NCI-H446 treated with DMSO at 0.1 percent for 48 hours (cell line): ENCODE results near the gene SLC6A3.
"Not testable (repeated sequence)": the region's sequence is repeated elsewhere in the genome, so short reads cannot be mapped to it uniquely, and the experiment has no call there.

Experiments used
- DNase-seq: peaks from one replicate; lab custom pipeline; 2025; lab: John Stamatoyannopoulos, UW

SLC6A3 gene

DNA sequence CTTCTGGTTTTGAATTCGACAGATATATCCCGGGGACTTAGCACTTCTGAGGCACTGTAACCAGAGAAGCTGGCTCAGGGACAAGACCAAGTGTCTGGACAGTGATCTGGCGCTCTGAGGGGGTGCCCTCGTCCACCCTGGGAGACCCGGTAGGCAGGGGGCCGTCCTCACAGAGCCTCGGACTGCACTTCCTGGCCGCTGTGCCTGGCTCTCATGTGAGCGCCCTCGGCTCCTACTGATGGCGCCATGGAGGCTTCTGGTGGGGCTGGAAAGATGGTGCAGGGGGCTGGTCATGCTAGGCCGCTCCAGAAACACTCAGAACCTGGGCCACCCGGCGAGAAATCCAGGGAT, 18.8 kb upstream of the SLC6A3 start:
- no peak for DNase-seq

DNA sequence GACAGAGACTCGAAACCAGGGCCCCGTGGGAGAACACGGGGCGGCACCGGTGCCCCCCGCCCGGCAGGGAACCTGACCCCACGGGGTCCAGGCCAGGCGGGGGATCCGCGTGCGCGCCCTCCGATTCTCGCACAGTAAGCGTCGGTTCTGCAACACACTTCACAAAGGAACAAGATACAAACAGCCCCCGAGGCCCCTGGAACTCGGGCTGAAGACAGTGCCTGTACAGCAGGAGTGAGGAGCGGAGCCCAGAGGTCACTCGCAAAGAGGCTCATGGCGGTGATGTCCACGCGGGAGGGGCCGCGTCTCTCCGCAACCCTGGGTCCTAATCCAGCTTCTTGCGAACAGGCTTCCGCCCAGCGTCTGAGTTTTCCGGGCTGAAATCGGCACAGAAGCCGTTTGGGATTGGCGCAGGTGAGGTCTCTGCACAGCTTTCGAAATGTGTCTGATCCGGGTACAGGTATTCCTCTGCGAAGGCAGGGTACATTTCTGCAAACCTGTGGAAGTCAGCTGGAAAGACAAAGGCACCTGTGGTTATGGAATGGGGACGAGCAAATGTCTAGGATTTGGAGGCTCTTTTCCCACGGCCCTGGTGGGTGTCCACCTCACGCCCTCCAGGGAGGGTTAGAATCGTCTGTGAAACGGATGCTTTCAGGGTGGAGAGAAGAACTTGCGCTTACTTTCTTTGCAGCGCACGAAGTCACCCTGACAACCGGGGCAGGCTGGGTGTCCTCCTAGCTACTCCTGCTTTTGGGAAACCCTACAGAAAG, 18.3 kb upstream of the SLC6A3 start:
- no peak for DNase-seq

GRCh38 chr5:1462358-1462757, 17.1 kb upstream of the SLC6A3 start:
- no peak for DNase-seq

GRCh38 chr5:1461396-1461795, 16.2 kb upstream of the SLC6A3 start:
- no peak for DNase-seq

DNA sequence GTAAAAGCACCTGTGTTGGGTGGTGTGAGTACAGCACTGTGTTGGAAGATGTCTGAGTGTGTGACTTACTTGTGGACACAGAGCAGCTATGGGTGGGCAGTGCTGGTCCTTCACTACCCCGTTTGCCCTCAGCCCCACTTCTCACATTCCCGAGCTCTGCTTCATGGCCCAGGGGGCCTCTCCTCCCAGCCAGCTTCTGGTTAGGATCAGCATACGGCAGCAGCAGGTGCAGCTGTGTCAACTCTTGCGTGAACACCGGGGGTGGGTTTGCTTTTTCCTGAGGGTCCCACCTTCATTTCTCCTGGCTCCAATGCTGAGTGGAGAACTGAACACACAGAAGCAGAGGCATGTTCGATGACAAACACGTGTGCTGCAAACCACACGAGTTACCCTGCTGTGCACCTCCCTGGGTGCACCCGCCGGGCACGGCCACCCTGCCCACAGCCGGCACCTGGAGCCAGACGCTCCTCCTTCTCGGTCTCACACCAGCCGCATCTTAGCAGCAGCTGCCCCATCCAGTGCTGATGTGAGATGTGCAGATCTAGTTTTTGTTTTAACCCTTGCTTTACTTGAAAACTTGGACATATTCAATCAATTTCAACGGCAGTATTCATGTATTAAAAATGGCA, 14.9 kb upstream of the SLC6A3 start:
- no peak for DNase-seq

GRCh38 chr5:1459435-1459834, 14.2 kb upstream of the SLC6A3 start:
- not testable (repeated sequence) for DNase-seq

GRCh38 chr5:1456110-1456881, 11.1 kb upstream of the SLC6A3 start:
- DNase-seq = not testable (repeated sequence)

DNA sequence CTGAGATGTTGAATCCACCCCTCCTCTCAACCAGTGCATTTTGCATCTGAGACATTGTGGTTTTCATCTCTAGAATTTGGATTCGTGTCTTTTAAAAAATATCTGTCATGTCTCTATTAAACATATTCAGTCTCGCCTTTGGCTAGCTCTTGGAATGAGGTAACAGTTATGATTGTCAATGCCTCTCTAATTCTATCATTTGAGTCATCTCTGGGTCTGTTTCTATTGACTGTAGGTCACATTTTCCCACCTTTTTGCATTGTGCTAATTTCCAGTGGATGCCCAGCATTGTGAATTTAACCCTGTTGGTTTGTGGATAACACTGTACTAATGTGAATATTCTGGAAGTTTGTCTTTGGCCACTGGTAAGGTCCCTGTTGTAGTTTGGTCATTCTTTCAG, 8.4 kb upstream of the SLC6A3 start:
- no peak for DNase-seq

- DNase-seq = no peak
These were observed 3.9 kb upstream of the SLC6A3 start for GRCh38 chr5:1449081-1449630.

DNA sequence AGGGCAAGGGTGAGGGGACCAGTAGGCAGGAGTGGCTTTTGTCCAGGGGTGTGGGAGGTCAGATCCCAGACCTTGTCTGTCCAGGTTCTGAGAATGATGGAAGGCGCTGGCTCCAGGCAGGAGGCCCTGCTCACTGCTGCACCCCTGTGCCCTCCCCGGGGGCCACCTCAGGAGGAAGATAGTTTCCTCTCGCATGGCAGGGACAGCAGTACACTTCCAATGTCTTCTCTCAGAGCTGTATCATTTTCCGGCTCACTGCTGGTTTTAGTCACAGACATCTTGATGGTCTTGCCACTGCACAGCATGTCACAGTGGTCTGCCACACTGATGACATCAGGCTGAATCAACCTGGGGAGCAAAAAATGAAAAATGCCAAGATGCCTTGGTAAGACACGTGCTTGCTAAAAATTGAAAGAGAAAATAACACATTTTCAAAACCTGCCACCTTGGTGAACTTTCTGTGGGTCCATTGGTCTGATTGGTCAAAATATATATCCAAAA, 3.3 kb upstream of the SLC6A3 start:
- DNase-seq = no peak

- no peak for DNase-seq
These were observed 2.6 kb upstream of the SLC6A3 start for GRCh38 chr5:1447671-1448361.

- DNase-seq = no peak
These were observed 1.5 kb upstream of the SLC6A3 start for GRCh38 chr5:1446602-1447343.

- DNase-seq = no peak
These were observed 705 bp upstream of the SLC6A3 start for GRCh38 chr5:1445689-1446601.

GRCh38 chr5:1444361-1445189, 665 bp downstream of the SLC6A3 start:
- DNase-seq = no peak

DNA sequence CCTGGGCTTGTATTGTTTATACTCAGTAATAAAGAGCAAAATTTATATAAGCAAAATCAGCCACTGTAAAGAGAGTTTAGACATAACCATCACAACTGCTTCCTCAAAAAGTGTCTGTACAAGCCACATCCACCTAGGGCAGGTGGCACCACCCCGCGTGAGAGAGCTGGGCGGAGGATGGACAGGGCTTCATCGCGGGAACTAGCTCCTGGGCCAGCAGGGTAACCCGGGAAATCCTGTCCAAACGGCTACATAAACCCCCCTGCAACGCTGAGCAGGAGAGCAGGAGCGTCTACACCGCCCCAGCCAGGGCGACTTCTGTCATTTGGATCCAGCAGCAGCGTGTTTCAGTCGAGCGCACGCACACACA, 1.3 kb downstream of the SLC6A3 start:
- DNase-seq = no peak

DNA sequence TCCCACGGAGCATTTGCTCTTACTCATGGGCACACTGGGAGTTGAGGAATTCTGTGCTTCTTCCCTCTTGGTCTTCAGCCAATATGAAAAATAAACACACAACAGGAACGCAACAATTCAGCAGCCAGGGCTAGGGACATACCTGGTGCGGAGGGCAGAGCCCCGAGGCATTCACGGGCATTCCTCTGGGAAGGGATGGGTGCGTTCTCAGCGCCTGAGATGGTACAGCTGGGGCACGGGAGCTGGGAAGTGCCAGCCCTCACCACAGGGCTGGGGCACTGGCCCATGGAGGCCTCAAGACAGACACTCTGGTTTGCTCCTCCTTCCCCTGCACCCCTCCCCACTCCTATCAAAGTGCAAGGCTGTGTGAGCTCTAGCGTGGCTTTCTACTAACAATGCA, 2.1 kb downstream of the SLC6A3 start:
- no peak for DNase-seq

GRCh38 chr5:1442222-1443145, 2.8 kb downstream of the SLC6A3 start:
- DNase-seq = no peak

DNA sequence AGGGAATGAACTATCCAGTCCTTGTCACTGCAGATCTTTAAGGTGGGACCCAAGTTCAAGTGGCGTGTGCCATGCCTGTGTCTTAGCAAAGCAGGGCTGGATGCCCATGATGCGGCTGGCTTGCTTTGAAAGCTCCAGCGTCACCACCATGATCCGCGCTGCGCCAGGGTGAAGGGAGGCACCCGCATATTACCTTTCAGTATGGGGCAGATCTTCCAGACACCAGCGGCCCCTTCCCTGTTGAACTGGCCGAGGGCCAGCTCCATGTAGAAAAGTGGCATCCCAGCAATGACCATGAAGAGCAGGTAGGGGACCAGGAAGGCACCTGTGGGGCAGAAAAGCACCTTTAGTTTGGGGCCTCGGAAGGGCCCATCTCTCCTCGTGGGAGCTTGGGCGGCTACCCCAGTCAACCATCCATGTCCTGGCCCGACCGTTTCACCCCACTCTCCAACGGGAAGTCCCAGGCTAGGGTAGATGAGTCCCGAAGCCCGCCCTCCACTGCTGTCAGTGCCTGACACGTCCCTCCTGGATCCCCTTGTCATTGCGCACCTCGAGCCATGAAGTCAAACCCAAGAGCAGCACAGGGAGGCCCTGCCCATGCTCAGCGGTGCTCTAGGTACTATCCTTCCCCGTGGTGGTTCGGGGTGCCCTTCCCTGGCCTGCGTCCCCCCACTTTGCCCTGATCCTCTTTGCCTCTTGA, 3.9 kb downstream of the SLC6A3 start:
- no peak for DNase-seq
